22Rv1 (cell line): ENCODE data around the gene TLE6.

Experiments used
- H3K27ac ChIP-seq: fragments of 450-650 bp; 2 replicates; pipeline ENCODE4 v1.5.1; 2017
- ZFX ChIP-seq: fragments of 450-650 bp; IDR thresholded peaks from 2 replicates; pipeline ENCODE4 v1.6.1; 2017; ENCODE audit warnings: antibody characterized with exemption, borderline replicate concordance
- TF ChIP-seq, protein P1 (sequence below): fragments of 450-650 bp; IDR thresholded peaks from 2 replicates; pipeline ENCODE4 v1.5.1; 2017; ENCODE audit warnings: mild to moderate bottlenecking

Gene TLE6

GRCh38 chr19:3038214-3038613 is 60.9 kb downstream of the TLE6 start:
- TF ChIP-seq ZFX: no peak
- TF ChIP-seq, protein P1, sequence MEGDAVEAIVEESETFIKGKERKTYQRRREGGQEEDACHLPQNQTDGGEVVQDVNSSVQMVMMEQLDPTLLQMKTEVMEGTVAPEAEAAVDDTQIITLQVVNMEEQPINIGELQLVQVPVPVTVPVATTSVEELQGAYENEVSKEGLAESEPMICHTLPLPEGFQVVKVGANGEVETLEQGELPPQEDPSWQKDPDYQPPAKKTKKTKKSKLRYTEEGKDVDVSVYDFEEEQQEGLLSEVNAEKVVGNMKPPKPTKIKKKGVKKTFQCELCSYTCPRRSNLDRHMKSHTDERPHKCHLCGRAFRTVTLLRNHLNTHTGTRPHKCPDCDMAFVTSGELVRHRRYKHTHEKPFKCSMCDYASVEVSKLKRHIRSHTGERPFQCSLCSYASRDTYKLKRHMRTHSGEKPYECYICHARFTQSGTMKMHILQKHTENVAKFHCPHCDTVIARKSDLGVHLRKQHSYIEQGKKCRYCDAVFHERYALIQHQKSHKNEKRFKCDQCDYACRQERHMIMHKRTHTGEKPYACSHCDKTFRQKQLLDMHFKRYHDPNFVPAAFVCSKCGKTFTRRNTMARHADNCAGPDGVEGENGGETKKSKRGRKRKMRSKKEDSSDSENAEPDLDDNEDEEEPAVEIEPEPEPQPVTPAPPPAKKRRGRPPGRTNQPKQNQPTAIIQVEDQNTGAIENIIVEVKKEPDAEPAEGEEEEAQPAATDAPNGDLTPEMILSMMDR: no peak

GRCh38 chr19:3039125-3039524 is 61.8 kb downstream of the TLE6 start:
- H3K27ac ChIP-seq: no peak overlapping the region
- TF ChIP-seq, protein P1: no peak
- TF ChIP-seq ZFX: no peak

More at GRCh38 chr19:3038214-3038613, 60.9 kb downstream of the TLE6 start:
- no peak overlapping the region for H3K27ac ChIP-seq

GRCh38 chr19:3039641-3040077 is 62.3 kb downstream of the TLE6 start:
- no peak for TF ChIP-seq ZFX
- TF ChIP-seq, protein P1: no peak
- H3K27ac ChIP-seq: no peak overlapping the region

DNA sequence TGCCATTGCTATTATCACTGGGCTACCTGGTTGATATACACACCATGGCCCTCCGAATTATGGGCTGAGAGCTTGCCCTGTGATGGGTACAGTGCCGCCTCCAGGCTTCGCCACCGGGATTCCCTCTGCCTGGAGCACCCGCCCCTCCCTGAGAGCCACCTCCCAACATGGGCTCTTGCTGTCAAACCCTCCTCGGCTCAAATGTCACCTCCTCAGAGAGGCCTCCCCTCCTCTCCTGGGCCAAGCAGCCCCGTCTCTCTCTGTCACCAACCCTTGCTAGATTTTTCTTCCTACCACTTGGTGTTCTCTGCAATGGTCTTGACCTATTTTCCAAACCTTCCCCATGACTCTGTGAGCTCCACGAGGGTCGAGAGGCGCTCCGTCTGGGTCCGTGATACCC is 64.0 kb downstream of the TLE6 start:
- no peak overlapping the region for H3K27ac ChIP-seq
- no peak for TF ChIP-seq ZFX
- TF ChIP-seq, protein P1: no peak

DNA sequence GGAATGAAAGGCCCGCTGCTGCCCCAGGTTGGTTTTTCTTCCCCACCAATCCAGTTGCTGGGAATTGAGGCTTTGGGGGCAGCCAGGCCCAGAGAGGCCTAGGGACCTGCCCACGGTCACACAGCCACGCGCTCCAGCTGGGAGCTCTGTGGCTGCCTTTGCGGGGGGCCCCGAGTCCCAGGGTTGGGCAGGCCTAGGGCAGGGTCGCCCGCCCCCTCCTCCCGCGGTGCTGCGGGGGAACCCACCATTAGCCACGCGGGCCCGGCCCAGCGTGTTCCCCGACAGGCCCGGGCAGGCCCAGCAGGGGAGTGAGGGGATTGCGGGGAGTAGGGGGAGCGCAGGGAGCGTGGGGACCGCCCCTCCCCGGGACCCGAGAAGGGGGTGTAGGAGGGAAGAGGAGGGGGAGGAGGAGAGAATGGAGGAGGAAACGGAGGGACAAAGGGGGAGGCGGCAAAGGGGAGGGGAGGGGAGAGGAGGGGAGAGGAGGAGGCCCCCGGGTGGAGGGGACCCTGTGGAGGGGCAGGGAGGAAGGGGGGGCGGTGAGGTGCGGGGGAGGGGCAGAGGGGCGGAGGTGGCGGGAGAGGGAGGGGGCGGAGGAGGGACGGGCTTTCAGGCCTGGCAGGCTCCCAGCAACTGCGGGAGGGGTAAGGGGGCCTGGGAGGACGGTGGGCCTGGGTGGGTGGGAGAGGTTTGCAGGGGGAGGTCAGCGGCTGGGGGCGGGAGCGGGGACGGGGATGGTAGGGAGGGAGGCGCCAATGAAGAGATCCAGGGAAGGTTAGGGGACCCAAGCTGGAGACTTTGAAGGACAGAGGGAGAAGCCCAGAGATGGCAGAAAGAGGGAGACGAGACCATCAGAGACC is 64.6 kb downstream of the TLE6 start:
- TF ChIP-seq, protein P1: no peak
- no peak for TF ChIP-seq ZFX
- H3K27ac ChIP-seq: no peak overlapping the region

DNA sequence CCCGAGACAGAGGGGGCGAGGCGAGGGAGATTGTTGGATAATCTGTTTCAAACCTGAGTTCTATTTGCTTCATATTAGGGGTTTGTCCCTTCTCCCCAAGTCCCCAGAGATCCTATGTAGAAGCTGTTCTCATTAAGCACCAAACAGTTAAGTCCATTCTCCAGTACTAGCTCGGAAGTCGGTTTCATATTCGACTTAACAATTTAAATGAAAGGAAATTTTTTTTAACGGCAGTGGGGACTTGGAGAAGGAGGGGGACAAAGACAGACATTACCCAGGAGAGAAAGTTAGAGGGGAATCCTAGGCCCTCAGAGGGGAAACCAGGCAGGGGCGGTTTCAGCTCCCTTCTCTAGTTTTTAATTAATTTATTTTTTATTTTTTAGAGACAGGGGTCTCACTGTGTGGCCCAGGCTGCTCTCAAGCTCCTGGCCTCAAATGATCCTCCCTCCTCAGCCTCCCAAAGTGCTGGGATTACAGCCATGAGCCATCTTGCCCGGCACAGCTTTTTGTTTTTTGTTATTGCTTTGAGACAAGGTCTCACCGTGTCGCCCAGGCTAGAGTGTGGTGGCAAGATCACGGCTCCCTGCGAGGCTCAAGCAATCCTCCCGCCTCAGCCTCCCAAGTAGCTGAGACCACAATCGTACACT is 65.4 kb downstream of the TLE6 start:
- no peak overlapping the region for H3K27ac ChIP-seq

More for the DNA sequence above, 65.4 kb downstream of the TLE6 start:
- no peak for TF ChIP-seq ZFX
- TF ChIP-seq, protein P1: no peak
